Pulmonary artery endothelial cell (primary cell): ENCODE results near the gene SPAG9. TPM values are rescaled to one million over a fixed set of nuclear protein-coding genes. Genes with fewer than 3 reads are reported as not detected.
"Not testable (repeated sequence)": the region's sequence is repeated elsewhere in the genome, so short reads cannot be mapped to it uniquely, and the experiment has no call there.

Source experiments
- DNase-seq: peaks from one replicate; pipeline ENCODE4 v3.0.0-alpha.2; 2011; ENCODE audit warnings: low read depth, low spot score
- total RNA-seq: library from RNA; depleted of rRNA; stranded (reverse); fragments of >200 nt; gene quantifications from 2 replicates; pipeline ENCODE4 v1.2.3, GENCODE V29; 2014

The SPAG9 gene
- total RNA-seq, 1 donor from 2014 or later: 71.9 TPM

GRCh38 chr17:50954641-50955121 lies 166.0 kb downstream of the SPAG9 start:
- DNase-seq: no peak

DNA sequence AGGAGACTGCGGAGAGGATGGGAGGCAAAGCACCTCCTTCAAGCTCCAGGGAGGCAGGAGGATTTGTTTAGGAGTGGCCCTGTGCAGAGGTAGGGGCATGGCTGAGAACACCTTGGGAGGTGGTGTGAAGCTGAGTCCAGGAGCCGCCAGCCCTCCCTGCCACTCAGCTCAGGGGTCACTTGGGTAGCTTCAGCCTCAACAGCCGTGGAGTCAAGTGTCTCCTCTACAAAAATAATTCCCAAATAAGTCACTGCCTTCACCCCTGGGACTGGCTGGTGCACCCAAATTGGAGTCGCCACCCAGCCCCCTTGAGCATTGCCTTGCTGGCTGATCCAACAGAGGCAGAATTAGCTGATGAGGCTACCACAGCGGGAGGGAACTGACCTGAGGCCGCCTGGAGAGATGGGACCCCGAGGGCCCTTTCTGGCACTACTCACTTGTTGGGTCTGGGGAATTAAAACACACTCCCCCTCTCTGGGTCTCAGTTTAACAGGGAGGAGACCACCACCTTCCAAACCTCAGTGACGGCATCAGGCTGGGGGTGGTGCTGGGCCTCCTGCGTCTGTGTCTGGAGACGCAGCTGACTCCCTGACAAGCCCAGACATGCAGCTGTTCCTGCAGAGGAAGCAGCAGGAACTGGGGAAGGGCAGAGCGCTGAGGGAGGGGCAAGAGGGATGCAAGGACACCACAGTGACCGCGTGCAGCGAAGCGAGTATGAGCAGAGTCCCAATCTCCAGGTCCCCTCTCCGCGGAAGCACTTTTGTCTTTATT lies 166.7 kb downstream of the SPAG9 start:
- DNase-seq: peak; percentile 22

DNA sequence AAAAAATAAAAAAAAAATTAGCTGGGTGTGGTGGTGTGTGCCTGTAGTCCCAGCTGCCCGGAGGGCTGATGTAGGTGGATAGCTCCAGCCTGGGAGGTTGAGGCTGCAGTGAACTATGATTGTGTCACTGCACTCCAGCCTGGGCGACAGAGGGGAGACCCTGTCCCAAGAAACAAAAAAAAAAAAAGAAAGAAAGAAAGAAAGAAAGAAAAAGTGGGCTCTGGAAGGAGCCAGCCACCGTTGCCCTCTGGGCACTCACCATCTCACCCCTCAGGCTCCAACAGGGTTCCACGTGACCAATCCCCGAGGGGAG lies 167.2 kb downstream of the SPAG9 start:
- no peak for DNase-seq

- DNase-seq: no peak
These were observed 167.8 kb downstream of the SPAG9 start for GRCh38 chr17:50952889-50953288.

- DNase-seq: no peak
These were observed 168.7 kb downstream of the SPAG9 start for GRCh38 chr17:50952013-50952412.

- DNase-seq: peak; percentile 13
These were observed 170.4 kb downstream of the SPAG9 start for GRCh38 chr17:50949989-50950877.

- no peak for DNase-seq
These were observed 171.3 kb downstream of the SPAG9 start for GRCh38 chr17:50949128-50949988.

DNA sequence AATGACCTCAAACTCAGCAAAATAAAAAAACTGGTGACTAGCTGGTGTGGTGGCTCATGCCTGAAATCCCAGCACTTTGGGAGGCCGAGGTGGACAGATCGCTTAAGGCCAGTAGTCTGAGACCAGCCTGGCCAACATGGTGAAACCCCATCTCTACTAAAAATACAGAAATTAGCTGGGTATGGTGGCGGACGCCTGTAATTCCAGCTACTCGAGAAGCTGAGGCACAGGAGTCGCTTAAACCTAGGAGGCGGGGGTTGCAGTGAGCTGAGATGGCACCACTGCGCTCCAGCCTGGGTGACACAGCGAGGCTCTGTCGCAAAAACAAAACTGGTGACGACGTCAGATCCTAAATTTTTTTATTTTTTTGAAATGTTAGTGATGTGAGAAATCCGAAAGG lies 172.0 kb downstream of the SPAG9 start:
- DNase-seq: no peak

- DNase-seq: no peak
These were observed 172.7 kb downstream of the SPAG9 start for GRCh38 chr17:50947782-50948543.

- no peak for DNase-seq
These were observed 173.5 kb downstream of the SPAG9 start for GRCh38 chr17:50946891-50947781.

GRCh38 chr17:50946223-50946890 lies 174.3 kb downstream of the SPAG9 start:
- no peak for DNase-seq

DNA sequence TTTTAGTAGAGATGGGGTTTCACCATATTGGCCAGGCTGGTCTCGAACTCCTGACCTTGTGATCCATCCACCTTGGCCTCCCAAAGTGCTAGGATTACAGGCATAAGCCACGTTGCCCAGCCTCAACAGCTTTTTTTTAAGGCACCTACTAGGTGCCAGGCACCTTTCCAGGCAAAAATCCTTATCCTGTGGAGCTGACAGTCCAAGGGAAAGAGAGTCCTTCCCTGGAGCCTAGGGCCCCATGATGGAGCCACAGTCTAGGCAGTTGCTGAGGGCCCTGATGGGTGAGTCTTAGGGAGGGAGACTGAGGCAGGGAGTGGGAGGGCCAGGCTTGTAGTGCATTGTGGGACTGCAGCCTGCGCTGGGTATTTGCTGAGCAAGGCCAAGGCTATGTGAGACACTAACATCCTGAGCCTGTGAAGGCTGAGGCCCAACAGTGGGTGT lies 174.9 kb downstream of the SPAG9 start:
- DNase-seq: no peak

- no peak for DNase-seq
These were observed 175.6 kb downstream of the SPAG9 start for GRCh38 chr17:50944902-50945720.

DNA sequence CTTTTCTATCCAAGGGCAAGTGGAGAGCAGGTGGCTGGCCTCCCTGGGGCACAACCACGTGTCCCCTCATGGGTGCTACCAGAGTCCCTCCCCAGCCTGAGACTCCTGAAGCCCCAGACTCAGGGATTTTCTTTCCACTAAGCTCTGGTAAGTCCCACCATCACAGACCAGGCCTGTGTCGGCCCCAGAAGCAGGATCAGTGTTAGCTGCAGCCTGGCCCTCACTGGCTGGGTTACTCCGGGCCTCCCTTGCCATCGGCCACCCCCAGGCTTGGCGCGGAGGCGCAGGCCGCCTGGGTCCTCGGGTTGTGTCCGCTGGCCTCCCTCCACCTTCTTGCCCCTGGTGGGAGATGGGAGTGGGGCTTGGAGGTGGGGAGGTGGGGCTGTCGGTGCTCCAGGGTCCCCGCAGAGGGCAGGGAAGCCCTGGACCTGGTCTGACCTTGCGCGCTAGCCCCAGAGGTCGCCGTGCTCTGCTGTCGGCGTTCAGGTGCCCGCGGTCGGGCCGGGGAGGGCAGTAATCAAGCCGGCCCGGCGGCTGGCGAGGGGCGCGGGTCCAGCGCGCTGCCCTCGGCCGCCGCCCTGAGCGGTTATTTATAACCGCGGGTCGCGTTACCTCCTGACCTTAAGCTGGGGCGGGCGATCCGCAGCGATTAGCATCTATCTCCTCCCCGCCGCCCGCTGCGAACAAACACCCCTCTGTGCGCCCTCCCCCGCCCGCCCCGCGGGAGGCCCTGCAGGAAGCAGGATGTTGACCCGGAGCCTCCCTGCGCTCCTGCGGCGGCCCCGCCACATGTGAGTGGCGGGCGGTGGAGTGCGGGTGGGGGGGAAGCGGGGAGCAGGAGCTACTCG lies 176.4 kb downstream of the SPAG9 start:
- DNase-seq: no peak

- DNase-seq: no peak
These were observed 177.1 kb downstream of the SPAG9 start for GRCh38 chr17:50943575-50943933.

- DNase-seq: not testable (repeated sequence)
These were observed 179.0 kb downstream of the SPAG9 start for GRCh38 chr17:50941676-50942048.
